ENCODE measurements around the gene NARF. TPM values are rescaled to one million over a fixed set of nuclear protein-coding genes. Genes with fewer than 3 reads are reported as not detected.

Gene NARF
- total and polyA plus RNA-seq, 2 of the 8 experiments (the other 6 are each of a cell fraction or from before 2014, with no cell fraction given), result 97.4 to 131 TPM

- Histone ChIP-seq H3K4me3 (ENCODE audit: extremely low read depth in 1 of 4, insufficient read depth in 2 of 4, low read depth in 3 of 4, low read length in 4 of 4) (no peak overlapping the region), H4K5ac (ENCODE audit: insufficient read length, low read depth, low read length) (no peak overlapping the region), H2AFZ (ENCODE audit: low read length) (no peak overlapping the region), H3K4me2 (ENCODE audit: insufficient read depth in 1 of 2, low read depth in 2 of 2, low read length in 2 of 2) (no peak overlapping the region), H3K18ac (ENCODE audit: extremely low read depth, low read length) (no peak overlapping the region), H4K20me1 (replicated peaks in 1 of 2; ENCODE audit: control insufficient read depth in 1 of 2, insufficient read depth in 2 of 2, low read length in 2 of 2) (peaks cover 3 to 14% of the 10 kb centered on the region in 2 experiments), H3K23ac (ENCODE audit: insufficient read length) (no peak overlapping the region), H3K27ac (ENCODE audit: low read depth, low read length) (no peak overlapping the region), H2BK20ac (ENCODE audit: low read length) (no peak overlapping the region), H4K91ac (replicated peaks; ENCODE audit: insufficient read length, low read length) (no peak overlapping the region), H2BK15ac (ENCODE audit: low read length) (no peak overlapping the region), H3K27me3 (replicated peaks in 1 of 4; ENCODE audit: control insufficient read depth in 3 of 4, extremely low read depth in 1 of 4, insufficient read depth in 3 of 4, low read length in 3 of 4) (no peaks in the 10 kb centered on the region), H2BK120ac (replicated peaks; ENCODE audit: low read depth, low read length) (no peak overlapping the region), H3K9ac (replicated peaks in 1 of 4; ENCODE audit: extremely low read depth in 1 of 4, low read depth in 3 of 4, low read length in 3 of 4) (no peak overlapping the region), H3K56ac (replicated peaks; ENCODE audit: insufficient read length, low read depth, low read length) (no peak overlapping the region), H3K4ac (replicated peaks; ENCODE audit: insufficient read length, low read depth, low read length) (no peak overlapping the region), H3K23me2 (ENCODE audit: low read depth, low read length) (no peaks in the 10 kb centered on the region), H3K9me3 (ENCODE audit: insufficient read depth in 2 of 2, low read depth in 1 of 2, low read length in 1 of 2) (no peaks in the 10 kb centered on the region), H3K79me2 (ENCODE audit: control insufficient read depth in 1 of 2, insufficient read depth in 2 of 2, low read length in 2 of 2) (peaks cover 0 to 3% of the 10 kb centered on the region in 2 experiments; a peak in 1 of 4 replicates), H3K4me1 (replicated peaks in 1 of 4; ENCODE audit: control insufficient read depth in 3 of 4, insufficient read depth in 4 of 4, low read length in 3 of 4) (no peaks in the 10 kb centered on the region), H2BK5ac (ENCODE audit: low read depth, low read length) (no peak overlapping the region), H2AK5ac (ENCODE audit: low read depth, low read length) (no peak overlapping the region), H2BK12ac (ENCODE audit: low read depth, low read length) (no peak overlapping the region), H4K8ac (ENCODE audit: extremely low read depth, insufficient read depth, low read length) (no peak overlapping the region), H3K14ac (ENCODE audit: insufficient read length) (no peak overlapping the region), H3K79me1 (ENCODE audit: low read depth, low read length) (0 out of 2 replicates have a peak, but pooled peaks cover 2% of the 10 kb centered on the region), H3K36me3 (ENCODE audit: control insufficient read depth in 2 of 4, insufficient read depth in 4 of 4, low read length in 3 of 4) (peaks cover 27 to 43% (median 33%) of the 10 kb centered on the region in 4 experiments)
- FAIRE-seq (no peak), DNase-seq (ENCODE audit: low read depth in 1 of 2, low spot score in 2 of 2) (no peak)
- 88% methylated on average over 11 of the region's 11 CpGs; no CpG with 5 or more reads in 1 of the 2 experiments for WGBS, 2 experiments (ENCODE audit: extremely low coverage in 1 of 2, insufficient coverage in 1 of 2, insufficient read length in 1 of 2, insufficient replicate concordance in 2 of 2, low coverage in 1 of 2, low lambda C conversion rate in 2 of 2, missing lambda C conversion rate in 1 of 2)
- ChIA-PET CTCF (ENCODE audit: partially characterized antibody) (interaction anchor here (1.6 to 2.5 kb wide), 2 partner anchors 9 to 17 kb away, joined by 5 to 8 read pairs; no protein-coding TSS in a partner anchor), POLR2A (ENCODE audit: partially characterized antibody) (interaction anchor here (0.9 kb wide), 1 partner anchor 8 kb away, joined by 3 read pairs; no protein-coding TSS in a partner anchor)
- TF ChIP-seq PHF8 (conservative IDR thresholded peaks at IDR 0.05; ENCODE audit: low read depth, low read length), result no peak
- TF ChIP-seq SAP30 (IDR thresholded peaks at IDR 0.05; ENCODE audit: insufficient read depth, insufficient replicate concordance, low read length), result no peak
- TF ChIP-seq CHD1 (IDR thresholded peaks at IDR 0.05; ENCODE audit: low read depth, low read length), result no peak
- no peak for TF ChIP-seq CBX5 (IDR thresholded peaks at IDR 0.05; ENCODE audit: low read depth, low read length)
- TF ChIP-seq CBX8 (IDR thresholded peaks at IDR 0.05; ENCODE audit: borderline replicate concordance, low read depth, low read length), result no peak
- no peak for TF ChIP-seq KDM1A (IDR thresholded peaks at IDR 0.05; ENCODE audit: borderline replicate concordance, low read length)
- TF ChIP-seq POLR2A (IDR thresholded peaks at IDR 0.05; ENCODE audit: control extremely low read depth in 1 of 2, low read depth in 2 of 2, low read length in 2 of 2), result no peak
- TF ChIP-seq ASH2L (IDR thresholded peaks at IDR 0.05; ENCODE audit: low read length), result no peak
- TF ChIP-seq SP1 (IDR thresholded peaks at IDR 0.05; ENCODE audit: low read depth, low read length), result no peak
- TF ChIP-seq TBP (IDR thresholded peaks at IDR 0.05; ENCODE audit: low read depth, low read length), result no peak
- TF ChIP-seq SIN3A (conservative IDR thresholded peaks at IDR 0.05 in 1 of 2, IDR thresholded peaks at IDR 0.05 in 1 of 2; ENCODE audit: low read depth in 1 of 2, low read length in 2 of 2), result no peak
Measured at GRCh38 chr17:82464567-82464929, 6.0 kb downstream of the NARF start.
